GM12801 (cell line): ENCODE data around the gene CPS1.

Experiments
- CTCF ChIP-seq: IDR thresholded peaks from one replicate; pipeline ENCODE4 v1.5.1; 2011; ENCODE audit warnings: control low read depth; ENCODE audit not compliant: insufficient read length; ENCODE audit errors: extremely low read depth

Gene CPS1

DNA sequence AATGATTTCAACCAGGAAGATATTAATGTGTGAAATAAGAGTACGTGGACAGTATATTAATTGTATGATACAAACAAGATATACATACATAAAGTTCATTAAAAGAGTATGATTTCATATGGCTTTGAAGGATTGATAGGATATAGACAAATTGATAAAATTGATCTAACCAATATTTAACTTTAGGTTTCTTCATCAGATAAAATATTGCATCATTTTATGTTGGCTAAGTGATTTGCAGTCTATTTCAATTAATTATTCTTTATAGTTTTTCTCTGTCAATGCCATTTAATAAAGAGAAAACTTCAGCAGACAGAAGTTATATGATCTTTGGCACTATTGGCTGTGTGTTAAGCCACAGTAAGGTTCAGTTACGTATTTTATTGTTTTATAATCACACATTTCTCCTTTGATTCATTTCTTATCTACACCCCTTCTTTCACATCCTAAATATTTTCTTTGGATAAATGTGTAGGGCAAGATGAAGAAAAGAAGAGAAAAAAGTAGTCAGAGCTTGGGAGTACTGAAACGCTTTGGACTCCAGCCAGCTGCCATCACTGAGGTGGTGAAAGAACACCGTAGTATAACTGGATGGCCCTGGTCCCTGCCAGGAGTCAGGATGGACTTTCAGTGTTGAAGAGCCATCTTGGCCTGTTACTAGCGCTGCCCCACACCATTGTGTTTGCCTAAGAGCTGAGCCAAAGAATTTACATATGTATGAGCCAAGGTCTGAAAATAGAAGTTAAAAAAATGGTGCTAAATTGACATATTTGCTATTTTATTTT lies 9.8 kb upstream of the CPS1 start:
- no peak for TF ChIP-seq CTCF

DNA sequence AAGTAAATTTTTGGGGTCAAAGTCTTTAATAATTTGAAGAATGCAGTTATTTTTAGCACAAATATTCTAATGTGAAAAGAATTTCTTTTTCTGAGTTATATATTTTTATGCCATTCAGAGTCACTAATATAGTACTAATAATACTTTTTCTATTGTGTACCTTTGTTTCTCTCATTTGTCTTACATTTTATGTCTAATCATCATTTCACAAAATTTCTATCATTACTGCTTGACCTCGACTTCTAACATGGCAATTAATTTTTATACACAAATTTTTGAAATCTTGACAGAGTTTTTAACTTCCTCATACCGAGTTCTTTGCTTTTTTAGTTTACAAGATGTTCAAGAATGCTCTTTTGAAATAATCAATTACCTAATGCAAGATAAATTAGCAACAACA lies 8.4 kb upstream of the CPS1 start:
- no peak for TF ChIP-seq CTCF

DNA sequence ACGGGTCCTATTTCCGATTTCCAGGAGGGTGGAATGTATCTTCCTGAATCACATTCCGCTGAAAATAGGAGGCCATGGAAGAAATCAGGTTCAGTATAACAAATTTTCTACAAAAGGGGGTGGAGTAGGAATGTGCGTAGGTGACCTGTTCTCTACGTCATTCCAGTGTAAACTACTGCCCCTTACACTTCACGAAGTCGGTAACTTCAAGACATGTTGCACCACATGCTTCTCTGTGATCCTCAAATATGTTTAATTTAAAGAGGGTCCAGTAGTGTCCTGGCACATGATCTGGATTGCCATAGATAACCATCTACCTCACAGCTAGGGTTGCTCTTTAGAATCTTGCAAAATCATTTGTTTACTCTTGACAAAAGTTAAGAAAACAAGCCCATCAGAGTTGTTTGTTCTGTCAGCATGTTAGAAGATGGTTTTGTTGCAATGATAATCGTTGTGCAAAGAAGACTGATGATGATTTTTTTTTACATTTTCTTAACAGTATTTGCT lies 7.5 kb upstream of the CPS1 start:
- TF ChIP-seq CTCF: no peak

- no peak for TF ChIP-seq CTCF
Observed at GRCh38 chr2:210551001-210551400, 5.4 kb upstream of the CPS1 start.

DNA sequence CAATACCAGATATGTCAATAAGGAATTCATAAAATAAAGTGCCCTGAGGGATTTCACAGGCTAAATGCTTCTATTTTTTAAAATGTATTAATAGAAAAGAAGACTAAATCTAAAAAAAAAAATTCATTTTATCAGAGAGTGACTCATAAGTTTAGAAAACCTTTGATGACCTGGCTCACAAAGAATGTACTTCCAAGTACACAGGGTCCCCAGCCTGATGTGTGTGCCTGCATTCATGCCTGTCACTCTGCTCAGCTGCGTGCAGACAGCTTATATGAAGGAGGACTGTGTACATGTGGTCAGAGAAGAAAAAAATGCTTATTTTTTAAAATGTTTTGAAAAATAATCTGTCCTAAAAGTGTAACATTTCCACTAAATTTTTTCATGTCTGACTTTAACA lies 3.0 kb upstream of the CPS1 start:
- no peak for TF ChIP-seq CTCF

- TF ChIP-seq CTCF: no peak
Observed at GRCh38 chr2:210555555-210555954, 844 bp upstream of the CPS1 start.

DNA sequence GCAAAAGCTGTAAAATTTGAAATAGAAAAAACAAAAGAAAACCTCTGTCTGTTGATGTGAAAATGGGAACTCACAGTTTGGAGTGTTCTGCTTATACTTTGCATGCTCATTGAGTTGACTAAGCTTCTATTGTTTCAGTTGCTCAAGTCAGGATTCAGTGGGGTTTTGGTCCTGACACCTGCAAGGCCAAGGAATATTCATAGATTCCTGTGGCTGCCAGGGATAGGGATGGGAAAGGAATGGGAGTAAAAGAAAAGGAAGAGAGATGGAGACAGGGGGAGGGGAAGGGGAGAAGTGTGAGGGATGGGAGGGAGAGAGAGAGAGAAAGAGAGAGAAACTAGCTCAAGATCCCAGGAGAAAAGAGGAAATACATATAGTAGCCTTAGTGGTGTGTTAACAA lies 1.3 kb downstream of the CPS1 start:
- TF ChIP-seq CTCF: no peak

DNA sequence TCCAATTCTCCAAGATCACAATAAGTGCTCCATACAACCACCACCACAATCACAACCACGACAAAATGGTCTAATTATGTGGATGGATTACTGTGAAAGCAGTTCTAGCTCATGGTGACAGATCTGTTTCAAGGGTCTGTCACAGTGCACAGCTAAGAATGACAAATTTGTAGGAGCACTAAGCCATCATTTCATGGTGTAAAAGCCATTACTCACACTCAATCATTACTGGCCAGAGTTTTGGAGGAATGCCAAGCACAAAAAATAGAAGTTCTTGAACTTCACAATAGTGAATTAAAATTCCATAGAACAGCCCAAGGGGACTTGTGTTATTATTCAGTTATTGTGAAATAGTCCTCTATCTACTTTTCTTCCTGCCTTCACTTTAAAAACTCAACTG lies 2.3 kb downstream of the CPS1 start:
- TF ChIP-seq CTCF: no peak
